NCI-H1048 (cell line): ENCODE measurements around the gene TGM1.
A peak's percentile ranks its signal among the peaks of the same experiment; 100 is the strongest.
"Not testable (repeated sequence)": the region's sequence is repeated elsewhere in the genome, so short reads cannot be mapped to it uniquely, and the experiment has no call there.

Experiments
- DNase-seq: peaks from one replicate; lab custom pipeline; 2025; lab: John Stamatoyannopoulos, UW

The TGM1 gene

DNA sequence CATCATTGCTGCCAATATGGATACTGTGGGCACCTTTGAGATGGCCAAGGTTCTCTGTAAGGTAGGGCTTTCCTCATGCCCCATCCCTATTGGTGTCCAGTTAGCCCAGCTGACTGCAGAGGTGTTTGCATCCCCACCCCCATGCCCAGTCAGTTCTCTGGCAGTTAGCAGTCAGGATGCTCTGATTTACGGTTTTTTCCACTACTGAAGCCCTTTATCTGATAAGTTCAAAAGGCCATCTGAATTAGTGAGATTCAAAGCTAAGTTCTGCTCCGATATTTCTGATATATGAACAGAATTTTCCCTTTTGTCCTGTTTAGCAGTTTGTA, 29.5 kb downstream of the TGM1 start:
- DNase-seq: no peak

DNA sequence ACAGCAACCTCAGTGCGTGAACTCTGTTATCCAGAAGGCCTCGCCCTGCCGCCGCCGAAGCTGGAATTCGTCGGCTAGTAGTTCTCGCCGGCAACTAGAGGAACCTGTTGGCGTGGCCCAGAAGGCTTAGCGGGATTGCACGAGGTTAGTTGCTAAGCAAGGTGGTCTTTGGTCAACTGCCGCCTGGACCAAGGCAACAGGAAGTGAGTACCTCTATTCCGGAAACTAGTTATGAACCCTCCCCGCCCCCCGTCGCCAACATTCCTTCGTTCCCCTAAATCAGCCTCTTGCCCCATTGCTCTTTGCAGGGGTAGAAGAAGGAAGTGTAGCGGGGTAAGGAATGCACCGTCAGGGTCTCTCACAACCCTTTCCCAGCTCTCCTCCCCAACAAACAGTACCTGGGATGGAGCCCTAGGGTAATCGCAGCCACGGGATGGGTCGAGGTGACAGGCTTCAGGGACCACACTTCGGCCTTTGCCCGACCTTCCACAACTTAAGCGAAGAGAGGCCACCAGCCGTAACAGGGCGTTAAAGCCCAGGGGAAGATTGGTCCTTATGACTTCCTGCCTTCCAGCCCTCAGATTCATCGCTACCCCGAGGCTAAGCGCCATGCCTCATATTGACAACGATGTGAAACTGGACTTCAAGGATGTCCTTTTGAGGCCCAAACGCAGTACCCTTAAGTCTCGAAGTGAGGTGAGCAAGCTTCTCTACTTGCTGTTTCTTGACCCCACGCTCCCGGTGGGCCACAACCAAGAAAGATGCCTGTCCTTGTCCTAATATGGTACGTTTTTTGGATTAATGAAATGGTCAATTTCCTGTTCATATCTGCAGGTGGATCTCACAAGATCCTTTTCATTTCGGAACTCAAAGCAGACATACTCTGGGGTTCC, 30.1 kb downstream of the TGM1 start, which contains the start of gene GMPR2:
TSS of gene GMPR2 (plus strand) at position 285 of the 893 bp plus-strand sequence. CDS start at position 610, 325 bp downstream.
- no peak for DNase-seq

DNA sequence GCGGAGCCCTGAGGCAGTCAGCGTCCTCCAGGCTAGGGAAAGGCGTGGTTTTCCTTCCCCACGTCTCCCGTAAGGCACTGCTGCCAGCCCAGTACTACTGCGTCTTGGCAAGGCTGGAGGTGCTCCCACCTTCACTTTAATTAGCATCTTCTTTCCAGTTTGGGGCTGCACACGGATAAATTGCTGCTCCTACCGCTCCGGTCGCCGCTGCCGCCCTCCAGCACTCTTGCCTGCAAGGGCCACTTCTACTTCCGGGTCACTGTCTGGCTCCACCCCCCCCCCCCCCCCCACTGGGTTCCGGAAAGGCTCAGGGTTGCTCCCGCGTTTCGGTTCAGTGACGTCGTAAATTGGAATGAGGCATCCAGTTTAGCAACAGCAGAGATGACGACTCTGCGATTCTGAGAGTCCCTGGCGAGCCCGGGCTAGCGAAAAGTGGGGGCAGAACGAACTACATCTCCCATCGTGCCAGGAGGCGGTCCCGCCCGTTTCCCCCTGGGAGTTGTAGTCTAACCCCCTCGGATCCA, 30.8 kb downstream of the TGM1 start, which contains the start of gene NEDD8:
TSS of gene NEDD8 (minus strand) at position 247 of the 524 bp plus-strand sequence. CDS start at position 147, 100 bp downstream.
- peak; percentile 81 for DNase-seq

DNA sequence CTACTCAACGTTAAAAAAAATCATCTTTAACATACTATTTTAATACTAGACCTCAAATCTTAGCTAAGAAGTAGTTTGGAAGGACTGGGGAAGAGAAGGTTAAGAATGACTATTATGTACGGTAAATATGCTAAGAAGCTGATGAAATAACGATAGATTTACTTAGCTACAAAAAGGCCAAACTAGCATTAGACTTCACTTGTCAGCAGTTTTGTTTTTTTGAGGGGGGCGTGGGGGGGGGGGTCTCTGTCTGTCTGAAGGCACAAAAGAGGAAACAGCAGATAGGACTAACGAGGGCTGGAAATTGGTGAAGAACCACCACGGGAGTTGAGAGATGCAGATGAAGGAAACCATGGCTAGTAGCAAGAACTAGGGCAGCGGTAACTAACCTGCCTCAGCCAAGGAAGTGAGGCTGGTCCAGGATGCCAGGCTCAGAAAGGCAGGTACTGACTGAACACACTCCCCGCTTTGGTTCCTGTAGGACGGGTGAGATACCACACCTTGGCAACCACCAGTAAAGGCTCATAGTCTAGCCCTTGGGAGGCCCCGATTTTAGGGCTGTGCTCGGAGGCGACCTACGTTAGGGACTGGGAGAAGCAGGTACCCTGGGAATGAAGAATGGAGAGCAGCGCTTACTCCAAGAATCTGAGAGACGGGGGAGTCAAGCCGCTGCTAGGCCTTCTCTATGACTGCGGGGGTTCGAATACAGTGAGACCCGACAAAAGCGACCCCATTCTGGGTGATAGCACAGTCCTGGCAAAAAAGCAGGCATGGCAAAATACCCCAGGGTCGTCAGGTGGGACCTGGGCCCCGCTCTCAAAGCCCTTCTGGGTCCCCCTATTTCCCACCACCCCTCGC, 31.5 kb downstream of the TGM1 start:
- DNase-seq: no peak

DNA sequence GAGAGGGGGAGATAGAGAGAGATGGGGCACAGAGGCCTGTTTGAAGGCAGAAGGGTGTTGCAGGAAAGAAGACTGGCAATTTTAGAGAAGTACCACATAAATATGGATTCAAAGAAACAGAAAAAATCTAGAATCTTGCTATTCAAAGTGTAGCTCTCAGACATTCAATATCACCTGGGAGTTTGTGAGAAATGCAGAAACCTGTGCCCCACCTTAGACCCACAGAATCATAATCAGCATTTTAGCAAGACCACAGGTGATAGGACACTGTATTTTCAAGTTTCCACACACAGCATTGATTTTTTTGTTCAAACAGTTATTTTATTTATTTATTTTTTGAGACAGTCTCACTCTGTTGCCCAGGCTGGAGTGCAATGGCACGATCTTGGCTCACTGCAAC, 34.1 kb downstream of the TGM1 start:
- no peak for DNase-seq

DNA sequence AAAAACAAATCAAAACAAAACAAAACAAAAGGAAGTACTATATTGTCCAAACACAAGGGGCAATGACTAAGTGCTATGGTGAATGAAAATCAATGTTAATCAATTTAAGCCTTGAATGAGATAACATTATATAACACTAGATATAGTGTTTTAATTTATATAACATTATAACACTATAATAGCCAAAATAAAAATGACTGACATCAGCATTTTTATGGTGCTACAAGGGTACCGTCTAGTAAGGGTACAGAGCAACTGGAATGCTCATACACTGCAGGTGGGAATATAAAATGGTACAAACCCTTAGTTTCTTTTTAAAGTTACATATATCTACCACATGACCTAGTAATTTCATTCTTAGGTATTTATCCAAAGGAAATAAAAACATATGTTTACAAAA, 36.5 kb downstream of the TGM1 start:
- no peak for DNase-seq

DNA sequence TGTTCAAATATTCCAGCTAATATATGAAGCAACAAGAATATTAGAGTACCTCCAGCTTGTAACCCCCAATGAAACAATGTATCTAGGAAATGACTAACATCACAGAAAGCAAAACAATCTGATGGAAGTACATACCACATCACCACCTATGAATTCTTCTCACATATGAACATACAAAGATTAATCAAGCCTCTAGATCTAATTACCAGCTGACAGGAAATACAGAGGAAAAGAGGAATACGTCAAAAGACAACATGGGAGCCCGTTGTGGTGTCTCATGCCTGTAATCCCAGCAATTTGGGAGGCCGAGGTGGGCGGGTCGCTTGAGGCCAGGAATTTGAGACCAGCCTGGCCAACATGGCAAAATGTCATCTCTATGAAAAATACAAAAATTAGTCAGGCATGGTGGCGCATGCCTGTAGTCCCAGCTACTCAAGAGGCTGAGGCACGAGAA, 38.3 kb downstream of the TGM1 start:
- DNase-seq: no peak

DNA sequence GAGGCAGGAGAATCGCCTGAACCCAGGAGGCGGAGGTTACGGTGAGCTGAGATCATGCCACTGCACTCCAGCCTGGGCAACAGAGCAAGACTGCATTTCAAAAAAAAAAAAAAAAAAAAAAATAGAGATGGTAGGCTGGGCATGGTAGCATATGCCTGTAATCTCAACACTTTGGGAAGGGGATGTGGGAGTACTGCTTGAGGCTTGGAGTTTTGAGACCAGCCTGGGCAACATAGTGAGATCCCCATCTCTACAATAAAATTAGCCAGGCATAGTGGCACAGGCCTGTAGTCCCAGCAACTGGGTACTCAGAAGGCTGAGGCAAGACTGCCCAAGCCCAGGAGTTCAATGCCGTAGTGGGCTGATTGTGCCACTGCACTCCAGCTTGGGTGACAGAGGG, 40.0 kb downstream of the TGM1 start:
- not testable (repeated sequence) for DNase-seq

DNA sequence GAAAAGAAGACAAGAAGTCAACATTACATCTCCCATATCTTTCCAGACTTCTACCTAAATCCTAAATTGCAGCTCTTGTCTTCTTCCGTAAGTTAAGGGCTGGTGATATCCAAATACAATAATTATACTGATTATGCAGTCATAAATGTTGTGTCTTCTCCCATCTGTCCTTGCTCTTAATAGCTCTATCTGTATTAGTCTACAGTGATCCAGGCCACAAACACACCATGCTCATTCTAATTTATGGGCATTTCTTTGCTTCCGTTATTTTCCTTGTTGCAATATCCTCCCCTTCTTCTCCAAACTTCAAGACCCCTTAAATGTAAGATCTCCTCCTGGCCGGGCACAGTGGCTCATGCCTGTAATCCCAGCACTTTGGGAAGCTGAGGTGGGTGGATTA, 43.5 kb downstream of the TGM1 start:
- DNase-seq: no peak

DNA sequence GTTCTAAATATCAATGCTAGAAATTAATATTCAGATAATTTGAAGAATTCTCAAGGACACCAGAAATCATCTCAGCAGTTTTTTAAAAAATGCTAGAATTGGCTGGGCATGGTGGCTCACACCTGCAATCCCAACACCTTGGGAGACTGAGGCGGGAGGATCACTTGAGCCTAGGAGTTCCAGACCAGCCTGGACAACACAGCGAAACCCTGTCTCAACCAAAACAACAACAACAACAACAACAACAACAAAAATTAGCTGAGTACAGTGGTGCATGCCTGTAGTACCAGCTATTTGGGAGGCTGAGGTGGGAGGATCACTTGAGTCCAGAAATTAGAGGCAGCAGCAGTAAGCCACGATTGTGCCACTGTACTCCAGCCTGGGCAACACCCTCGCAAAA, 43.9 kb downstream of the TGM1 start:
- no peak for DNase-seq

DNA sequence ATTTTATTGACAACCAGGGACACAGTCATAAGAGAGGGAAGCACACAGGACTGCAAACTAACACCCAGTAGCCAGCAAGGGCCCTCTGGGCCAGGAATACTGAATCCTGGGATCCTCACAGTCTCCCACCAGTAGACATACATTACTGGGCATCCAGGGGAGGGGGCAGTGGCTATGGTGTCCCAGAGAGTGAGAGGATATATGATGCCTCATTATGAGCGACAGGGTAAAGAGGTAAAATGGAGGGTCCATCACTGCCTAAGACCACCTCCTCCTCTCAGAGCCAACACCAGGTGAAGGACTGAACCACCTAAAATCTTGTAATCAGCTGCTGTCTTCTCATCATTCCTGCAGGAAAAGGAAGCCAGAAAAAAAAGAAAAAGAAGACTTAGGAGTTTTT, 46.1 kb downstream of the TGM1 start:
- not testable (repeated sequence) for DNase-seq

DNA sequence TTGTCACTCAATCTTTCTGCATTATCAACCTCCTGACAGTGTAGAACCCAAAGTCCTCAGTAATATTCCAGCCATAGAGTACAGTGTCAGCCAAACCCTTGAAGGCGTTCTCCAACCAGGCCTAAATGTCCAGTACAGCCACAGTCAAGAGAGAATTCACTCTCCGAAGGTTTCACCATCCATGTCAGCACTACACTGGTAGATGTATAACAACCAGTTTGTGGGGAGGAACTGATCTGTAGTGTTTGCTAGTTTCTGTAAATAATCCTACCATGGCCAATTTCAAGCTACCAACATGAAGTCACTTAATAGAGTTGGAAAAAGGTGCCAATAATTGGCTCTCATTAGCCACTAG, 46.7 kb downstream of the TGM1 start:
- no peak for DNase-seq

DNA sequence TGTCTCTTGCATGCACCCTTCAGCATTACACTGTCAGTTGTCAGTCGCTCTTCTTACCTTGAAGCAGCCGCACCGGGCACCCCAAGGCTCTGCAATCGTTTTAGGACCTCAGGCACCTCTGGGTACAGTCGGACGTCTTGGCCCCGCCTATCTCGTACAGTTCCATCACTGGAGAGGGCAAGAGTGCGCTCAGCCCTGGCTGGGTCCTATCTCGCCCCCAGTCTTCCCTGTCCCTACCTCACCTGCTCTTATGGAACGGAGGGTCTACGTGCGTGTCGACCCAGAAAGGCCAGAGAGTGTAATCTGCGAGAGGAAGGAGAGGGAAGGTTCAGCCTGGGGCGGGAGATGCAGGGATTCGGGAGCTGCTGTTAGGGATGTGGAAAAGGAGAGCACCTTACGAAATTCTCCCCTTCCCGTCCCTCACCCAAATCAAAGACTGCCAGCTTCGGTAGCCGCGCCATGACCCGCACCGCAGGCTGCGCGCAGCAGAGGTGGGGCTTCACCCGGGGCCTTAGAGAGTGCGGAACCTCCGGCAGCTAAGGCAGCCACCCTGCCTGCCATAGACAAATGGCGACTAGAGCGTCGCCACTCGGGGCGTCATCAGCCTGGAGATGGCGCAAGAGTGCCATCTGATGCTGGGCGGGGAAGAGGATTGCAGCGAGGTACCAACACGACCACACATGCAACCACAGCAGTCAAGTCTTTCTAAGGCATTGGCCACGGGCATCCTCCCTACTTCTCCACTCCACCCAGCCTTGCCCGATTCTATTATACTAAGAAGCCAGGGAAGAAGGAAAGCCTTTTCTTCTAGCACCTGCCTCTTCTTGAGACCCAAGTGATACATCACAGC, 47.3 kb downstream of the TGM1 start, which contains the start of gene MDP1:
TSS of gene MDP1 (minus strand) at position 572 of the 850 bp plus-strand sequence. CDS start at position 461, 111 bp downstream.
- DNase-seq: peak; percentile 64

DNA sequence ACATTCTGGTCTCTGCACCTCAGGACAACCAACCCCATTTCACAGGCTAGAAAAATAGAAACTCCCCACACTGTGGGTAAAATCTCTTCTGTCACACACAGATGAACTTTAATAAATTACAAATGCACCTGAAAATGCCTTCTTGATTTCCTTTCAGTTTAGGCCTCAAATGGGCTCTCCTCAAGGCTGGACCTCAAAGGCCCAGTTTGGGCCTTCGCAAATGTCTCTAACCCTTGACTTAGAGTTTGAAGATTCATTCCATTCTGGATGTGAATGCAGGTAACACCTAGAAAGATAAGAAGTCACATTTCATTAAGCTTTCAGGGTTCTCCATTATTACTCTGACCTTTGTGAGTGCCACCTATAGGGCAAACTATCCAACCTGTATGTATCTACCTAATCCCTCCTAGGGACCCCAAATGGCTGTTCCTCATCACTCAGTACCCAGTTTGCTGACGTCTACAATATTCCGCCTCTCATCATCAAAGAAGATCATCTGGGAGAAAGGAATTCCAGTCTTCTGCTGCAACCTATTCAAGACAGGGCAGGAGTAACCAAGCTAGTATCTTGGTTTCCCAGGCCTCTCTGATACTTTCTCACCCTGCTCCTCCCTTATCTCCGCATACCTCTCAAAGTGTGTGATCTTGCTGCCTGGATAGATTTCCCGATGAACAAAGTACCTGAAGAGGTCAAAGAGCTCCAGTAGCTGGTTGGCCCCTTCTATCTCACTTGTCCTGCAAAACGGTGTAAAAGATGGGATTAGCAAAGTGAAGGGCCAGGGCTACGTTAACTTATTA, 48.9 kb downstream of the TGM1 start:
- no peak for DNase-seq

DNA sequence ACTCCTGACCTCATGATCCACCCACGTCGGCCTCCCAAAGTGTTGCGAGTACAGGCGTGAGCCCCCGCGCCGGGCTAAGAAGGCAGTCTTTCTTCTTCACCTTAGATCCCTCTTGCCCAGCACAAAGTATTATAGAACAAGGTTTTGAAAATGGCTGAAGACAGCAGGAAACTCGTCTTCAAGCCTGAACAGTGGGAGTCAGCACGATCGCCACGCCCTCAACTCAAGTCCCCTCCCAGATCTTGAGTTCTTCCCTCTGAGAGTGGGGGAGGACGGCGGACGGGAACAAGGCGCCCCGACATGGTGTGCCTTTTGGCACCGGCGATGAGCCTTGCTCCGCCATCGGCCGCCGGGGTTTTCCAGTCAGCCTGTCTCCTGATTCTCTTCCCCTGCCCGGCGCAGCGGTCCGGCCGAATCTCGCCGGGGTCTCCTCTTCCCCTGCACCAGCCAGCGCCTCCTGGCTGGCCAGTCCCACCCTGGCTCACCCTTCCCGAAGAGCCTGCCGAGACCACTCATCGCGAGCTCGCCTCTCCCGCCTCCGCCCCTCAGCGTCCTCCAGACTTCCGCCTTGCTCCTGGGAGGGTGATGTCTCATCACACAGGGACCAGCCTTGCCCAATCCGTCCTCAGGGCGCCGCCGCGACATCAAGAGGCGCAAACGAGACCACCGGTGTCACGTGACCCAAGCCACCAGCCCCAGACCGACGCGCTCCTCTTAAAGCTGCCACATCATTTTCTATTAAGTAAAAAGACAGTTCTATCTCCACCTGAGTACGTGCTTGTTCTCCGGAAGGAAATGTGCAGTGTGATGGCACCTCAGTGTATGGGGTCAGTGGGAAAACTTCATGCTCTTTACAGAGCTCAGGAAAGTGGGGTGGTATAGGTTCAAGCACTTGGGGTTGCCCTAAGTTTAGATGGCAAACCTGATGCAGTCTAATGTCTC, 49.8 kb downstream of the TGM1 start, which contains the start of gene CHMP4A:
TSS of gene CHMP4A (minus strand) at position 565 of the 942 bp plus-strand sequence. CDS start at position 516, 49 bp downstream.
- DNase-seq: peak; percentile 95

DNA sequence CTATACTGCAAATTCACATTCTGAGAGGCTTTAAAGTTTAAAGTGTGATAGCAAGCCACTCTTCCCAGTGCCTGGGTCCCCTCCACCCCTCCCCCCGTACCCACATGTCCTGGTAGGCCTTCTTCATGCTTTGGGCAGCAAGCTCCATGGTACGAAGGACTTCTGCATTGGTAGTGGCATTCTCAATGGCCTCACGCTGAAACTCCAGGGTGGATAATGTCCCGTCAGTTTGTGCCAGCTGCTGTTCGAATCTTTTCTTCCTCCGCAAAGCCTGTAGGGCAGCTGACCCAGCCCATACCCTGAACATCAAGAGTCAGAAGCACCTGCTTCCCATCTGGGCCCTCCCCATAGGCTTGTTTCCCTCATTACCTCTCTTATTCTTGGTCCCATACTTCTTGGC, 51.7 kb downstream of the TGM1 start:
- DNase-seq: no peak

DNA sequence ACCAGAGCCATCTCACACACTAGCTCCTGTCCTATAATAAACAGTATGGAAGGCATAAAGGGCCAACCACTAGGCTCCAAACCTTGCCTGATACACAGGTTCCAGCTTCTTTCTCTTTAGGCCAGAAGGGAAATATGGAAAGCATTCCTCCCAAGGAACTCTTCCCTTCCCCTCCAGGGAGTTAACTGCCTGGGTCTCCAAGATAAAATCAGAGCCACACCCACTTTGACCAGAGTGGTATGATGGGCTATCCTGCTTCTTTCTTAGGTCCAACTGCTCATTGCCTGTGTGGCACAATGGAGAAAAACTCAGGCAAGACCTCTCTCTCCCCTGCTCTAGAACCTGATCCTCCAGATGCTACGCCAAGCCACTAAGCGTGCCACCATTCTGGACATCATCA, 55.4 kb downstream of the TGM1 start:
- no peak for DNase-seq

DNA sequence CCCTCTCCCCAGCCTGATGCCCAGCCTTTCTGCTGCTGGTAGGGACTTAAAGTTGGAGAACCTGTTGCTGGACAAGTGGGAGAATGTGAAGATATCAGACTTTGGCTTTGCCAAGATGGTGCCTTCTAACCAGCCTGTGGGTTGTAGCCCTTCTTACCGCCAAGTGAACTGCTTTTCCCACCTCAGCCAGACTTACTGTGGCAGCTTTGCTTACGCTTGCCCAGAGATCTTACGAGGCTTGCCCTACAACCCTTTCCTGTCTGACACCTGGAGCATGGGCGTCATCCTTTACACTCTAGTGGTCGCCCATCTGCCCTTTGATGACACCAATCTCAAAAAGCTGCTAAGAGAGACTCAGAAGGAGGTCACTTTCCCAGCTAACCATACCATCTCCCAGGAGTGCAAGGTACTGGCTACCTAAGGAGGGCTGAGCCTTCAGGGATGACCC, 55.8 kb downstream of the TGM1 start:
- no peak for DNase-seq
